ENCODE data around the gene ITGAV.

Gene ITGAV

GRCh38 chr2:186687807-186688211 lies 98.0 kb downstream of the ITGAV start:
- DNase-seq, result no peak

GRCh38 chr2:186688813-186689212 lies 99.0 kb downstream of the ITGAV start:
- no peak for DNase-seq

- no peak for DNase-seq
These were observed 100.9 kb downstream of the ITGAV start for GRCh38 chr2:186690786-186691185.

- no peak for DNase-seq
These were observed 101.4 kb downstream of the ITGAV start for GRCh38 chr2:186691231-186691630.

- DNase-seq, result no peak
These were observed 102.0 kb downstream of the ITGAV start for GRCh38 chr2:186691900-186692299.

GRCh38 chr2:186693446-186693832 lies 103.6 kb downstream of the ITGAV start:
- DNase-seq, result no peak

GRCh38 chr2:186695081-186695756 lies 105.4 kb downstream of the ITGAV start:
- DNase-seq, result no peak

- DNase-seq, result no peak
These were observed 106.4 kb downstream of the ITGAV start for GRCh38 chr2:186696290-186696689.

- no peak for DNase-seq
These were observed 106.9 kb downstream of the ITGAV start for GRCh38 chr2:186696804-186697203.

GRCh38 chr2:186697536-186697935 lies 107.7 kb downstream of the ITGAV start:
- DNase-seq, result no peak

- no peak for DNase-seq
These were observed 109.9 kb downstream of the ITGAV start for GRCh38 chr2:186699742-186700141.

GRCh38 chr2:186702006-186702405 lies 112.2 kb downstream of the ITGAV start:
- DNase-seq, result no peak

GRCh38 chr2:186702501-186702900 lies 112.6 kb downstream of the ITGAV start:
- no peak for DNase-seq

GRCh38 chr2:186704897-186705296 lies 115.0 kb downstream of the ITGAV start:
- no peak for DNase-seq

- no peak for DNase-seq
These were observed 119.9 kb downstream of the ITGAV start for GRCh38 chr2:186709529-186710450.

GRCh38 chr2:186713691-186714090 lies 123.8 kb downstream of the ITGAV start:
- DNase-seq, result no peak

- DNase-seq, result no peak
These were observed 124.8 kb downstream of the ITGAV start for GRCh38 chr2:186714611-186715010.

GRCh38 chr2:186716004-186716403 lies 126.1 kb downstream of the ITGAV start:
- DNase-seq, result no peak

GRCh38 chr2:186716899-186717298 lies 127.0 kb downstream of the ITGAV start:
- no peak for DNase-seq

- DNase-seq, result no peak
These were observed 127.6 kb downstream of the ITGAV start for GRCh38 chr2:186717320-186718007.

- DNase-seq, result no peak
These were observed 128.3 kb downstream of the ITGAV start for GRCh38 chr2:186718122-186718521.

GRCh38 chr2:186718903-186719302 lies 129.0 kb downstream of the ITGAV start:
- no peak for DNase-seq

- DNase-seq, result no peak
These were observed 132.1 kb downstream of the ITGAV start for GRCh38 chr2:186721956-186722355.

GRCh38 chr2:186724736-186725135 lies 134.9 kb downstream of the ITGAV start:
- DNase-seq, result no peak

Data from SW 1271 (cell line).